ENCODE measurements around the gene CCSER1. TPM values are rescaled to one million over a fixed set of nuclear protein-coding genes. Genes with fewer than 3 reads are reported as not detected.
"Not testable (repeated sequence)": the region's sequence is repeated elsewhere in the genome, so short reads cannot be mapped to it uniquely, and the experiment has no call there.

The CCSER1 gene
- total RNA-seq, 1 donor from 2014 or later = 20.1 TPM

GRCh38 chr4:91366554-91366953 is 1239.4 kb downstream of the CCSER1 start:
- Mint-ChIP-seq H3K4me1 (no peaks in the 10 kb centered on the region), H3K4me3 (no peak overlapping the region), H3K27ac (no peak overlapping the region), H3K27me3 (no peaks in the 10 kb centered on the region), H3K36me3 (ENCODE audit: low read depth) (no peaks in the 10 kb centered on the region), H3K9me3 (no peaks in the 10 kb centered on the region)
- no peak for ATAC-seq (ENCODE audit: low read depth)
- TF ChIP-seq CTCF (IDR thresholded peaks at IDR 0.05) = no peak
- DNase-seq = no peak
- intact Hi-C loops (cut with micrococcal nuclease) = no loop called here
- POLR2A ChIA-PET = no interaction called here
- CTCF ChIA-PET = no interaction called here

- CTCF ChIA-PET = no interaction called here
- intact Hi-C loops (cut with micrococcal nuclease) = no loop called here
Observed at GRCh38 chr4:91369116-91369515, 1241.9 kb downstream of the CCSER1 start.

GRCh38 chr4:91373546-91373945 is 1246.4 kb downstream of the CCSER1 start:
- intact Hi-C loops (cut with micrococcal nuclease) = no loop called here
- Mint-ChIP-seq H3K36me3 (ENCODE audit: low read depth) (no peaks in the 10 kb centered on the region), H3K27me3 (no peaks in the 10 kb centered on the region), H3K27ac (no peak overlapping the region), H3K4me3 (no peak overlapping the region), H3K9me3 (peaks cover 11% of the 10 kb centered on the region), H3K4me1 (no peaks in the 10 kb centered on the region)
- ATAC-seq (ENCODE audit: low read depth) = no peak
- DNase-seq = no peak
- ChIA-PET POLR2A (no interaction called here), CTCF (no interaction called here)
- TF ChIP-seq CTCF (IDR thresholded peaks at IDR 0.05) = no peak

More at GRCh38 chr4:91369116-91369515, 1241.9 kb downstream of the CCSER1 start:
- H3K36me3 Mint-ChIP-seq (ENCODE audit: low read depth) = no peaks in the 10 kb centered on the region
- no peaks in the 10 kb centered on the region for H3K4me1 Mint-ChIP-seq
- POLR2A ChIA-PET = interaction anchor here (0.6 kb wide), 1 partner anchor 266 kb away, joined by 3 read pairs; no protein-coding TSS in a partner anchor
- no peak overlapping the region for H3K4me3 Mint-ChIP-seq
- H3K27ac Mint-ChIP-seq = no peak overlapping the region
- TF ChIP-seq CTCF (IDR thresholded peaks at IDR 0.05) = no peak
- no peaks in the 10 kb centered on the region for H3K27me3 Mint-ChIP-seq
- ATAC-seq (ENCODE audit: low read depth) (no peak), DNase-seq (no peak)
- H3K9me3 Mint-ChIP-seq = no peaks in the 10 kb centered on the region

GRCh38 chr4:91405431-91405830 is 1278.2 kb downstream of the CCSER1 start:
- DNase-seq; ATAC-seq (ENCODE audit: low read depth); H3K4me1 Mint-ChIP-seq; intact Hi-C loops (cut with micrococcal nuclease); CTCF ChIA-PET; H3K27me3 Mint-ChIP-seq; H3K36me3 Mint-ChIP-seq (ENCODE audit: low read depth); H3K27ac Mint-ChIP-seq; H3K4me3 Mint-ChIP-seq; POLR2A ChIA-PET: not testable (repeated sequence)
- peaks cover 14% of the 10 kb centered on the region for H3K9me3 Mint-ChIP-seq

- no peak overlapping the region for H3K4me3 Mint-ChIP-seq
- TF ChIP-seq CTCF (IDR thresholded peaks at IDR 0.05) = no peak
- no peaks in the 10 kb centered on the region for H3K4me1 Mint-ChIP-seq
- intact Hi-C loops (cut with micrococcal nuclease) = no loop called here
- DNase-seq (no peak), ATAC-seq (ENCODE audit: low read depth) (no peak)
- ChIA-PET POLR2A (no interaction called here), CTCF (no interaction called here)
- no peaks in the 10 kb centered on the region for H3K36me3 Mint-ChIP-seq (ENCODE audit: low read depth)
- no peak overlapping the region for H3K27ac Mint-ChIP-seq
- H3K27me3 Mint-ChIP-seq = no peaks in the 10 kb centered on the region
- peaks cover 23% of the 10 kb centered on the region for H3K9me3 Mint-ChIP-seq
Observed at GRCh38 chr4:91422011-91422410, 1294.8 kb downstream of the CCSER1 start.

GRCh38 chr4:91426725-91427124 is 1299.5 kb downstream of the CCSER1 start:
- no peak for DNase-seq
- no peaks in the 10 kb centered on the region for H3K27me3 Mint-ChIP-seq
- H3K9me3 Mint-ChIP-seq = peaks cover 8% of the 10 kb centered on the region
- POLR2A ChIA-PET = no interaction called here
- H3K36me3 Mint-ChIP-seq (ENCODE audit: low read depth) = no peaks in the 10 kb centered on the region
- ATAC-seq (ENCODE audit: low read depth) = no peak
- CTCF ChIA-PET = no interaction called here
- intact Hi-C loops (cut with micrococcal nuclease) = no loop called here
- H3K27ac Mint-ChIP-seq = no peak overlapping the region
- H3K4me1 Mint-ChIP-seq = no peaks in the 10 kb centered on the region
- H3K4me3 Mint-ChIP-seq = no peak overlapping the region
- TF ChIP-seq CTCF (IDR thresholded peaks at IDR 0.05) = no peak
